ENCODE results near the gene PTPRN2.
"Not testable (repeated sequence)": the region's sequence is repeated elsewhere in the genome, so short reads cannot be mapped to it uniquely, and the experiment has no call there.

Gene PTPRN2

DNA sequence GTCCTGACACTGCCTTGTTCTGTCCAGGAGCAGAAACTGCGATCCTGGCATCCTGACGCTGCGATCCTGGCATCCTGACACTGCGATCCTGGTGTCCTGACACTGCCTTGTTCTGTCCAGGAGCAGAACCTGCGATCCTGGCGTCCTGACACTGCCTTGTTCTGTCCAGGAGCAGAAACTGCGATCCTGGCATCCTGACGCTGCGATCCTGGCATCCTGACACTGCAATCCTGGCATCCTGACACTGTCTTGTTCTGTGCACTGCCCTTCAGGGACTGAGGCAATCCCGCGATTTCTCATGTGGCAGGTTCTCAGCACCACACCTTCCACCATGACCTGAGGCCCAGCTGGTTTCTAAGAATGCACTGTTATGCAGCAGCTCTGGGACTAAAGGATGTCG lies 541.4 kb downstream of the PTPRN2 start:
- not testable (repeated sequence) for DNase-seq (ENCODE audit: low read depth, low spot score); H3K27ac ChIP-seq

DNA sequence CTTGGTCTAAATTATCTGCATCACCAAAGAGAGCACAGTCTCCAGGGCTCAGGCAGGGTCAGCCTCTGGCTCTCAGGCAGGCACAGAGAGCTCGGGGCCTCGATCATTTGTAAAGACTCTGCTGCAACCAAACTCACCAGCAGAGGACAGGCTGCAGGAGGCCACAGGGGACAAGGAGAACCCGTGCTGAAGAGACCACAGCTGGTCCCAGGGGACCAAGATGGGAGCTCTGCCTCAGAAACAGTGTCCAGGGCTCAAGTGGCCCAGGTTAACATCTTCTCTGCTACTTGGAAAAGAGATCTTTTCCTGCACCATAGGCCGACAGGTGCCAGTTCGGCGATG lies 543.2 kb downstream of the PTPRN2 start:
- no peak for DNase-seq (ENCODE audit: low read depth, low spot score)
- no peak overlapping the region for H3K27ac ChIP-seq

DNA sequence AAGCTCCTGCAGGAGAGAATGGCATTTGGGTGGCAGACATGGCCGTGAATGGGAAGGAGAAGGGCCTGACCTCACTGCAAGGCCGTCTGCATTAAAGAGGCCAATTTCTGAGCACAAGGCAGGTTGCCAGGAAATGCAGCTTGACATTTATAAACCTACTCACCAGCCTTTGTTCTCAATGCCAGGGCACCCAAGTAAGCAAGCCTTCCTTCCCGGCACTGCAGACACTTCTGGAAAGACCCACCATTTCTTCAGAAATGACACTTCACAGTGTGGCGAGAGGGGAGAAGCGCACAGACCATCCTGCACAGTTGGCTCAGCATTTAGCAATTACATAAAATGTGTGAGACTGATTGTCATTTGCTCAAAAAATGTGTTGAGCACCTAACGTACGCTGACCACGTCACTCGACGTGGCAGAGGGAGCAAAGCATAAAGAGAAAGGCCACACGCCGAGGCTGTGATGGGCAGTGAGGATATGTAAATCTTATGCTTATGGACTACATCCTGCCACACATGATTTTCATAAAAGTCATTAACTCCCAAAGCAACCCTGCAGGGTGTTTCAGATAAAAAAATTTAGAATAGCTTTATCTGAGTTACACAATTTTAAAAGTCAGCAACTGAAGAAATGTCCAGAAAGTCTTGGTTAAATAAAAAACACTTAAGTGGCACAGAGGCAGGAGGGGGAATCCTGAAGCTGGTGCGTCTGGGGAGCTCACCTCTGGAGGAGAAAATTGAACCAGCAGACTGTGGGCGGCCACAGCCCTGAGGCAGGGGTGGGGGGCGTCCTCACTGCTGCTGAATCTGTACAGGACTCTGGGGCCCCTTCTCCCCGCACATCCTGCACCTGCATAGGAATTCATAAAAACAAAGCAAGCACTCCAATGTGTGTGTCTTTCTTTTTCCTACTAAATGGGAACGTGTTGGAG lies 543.8 kb downstream of the PTPRN2 start:
- H3K27ac ChIP-seq, result no peak overlapping the region
- DNase-seq (ENCODE audit: low read depth, low spot score), result no peak

DNA sequence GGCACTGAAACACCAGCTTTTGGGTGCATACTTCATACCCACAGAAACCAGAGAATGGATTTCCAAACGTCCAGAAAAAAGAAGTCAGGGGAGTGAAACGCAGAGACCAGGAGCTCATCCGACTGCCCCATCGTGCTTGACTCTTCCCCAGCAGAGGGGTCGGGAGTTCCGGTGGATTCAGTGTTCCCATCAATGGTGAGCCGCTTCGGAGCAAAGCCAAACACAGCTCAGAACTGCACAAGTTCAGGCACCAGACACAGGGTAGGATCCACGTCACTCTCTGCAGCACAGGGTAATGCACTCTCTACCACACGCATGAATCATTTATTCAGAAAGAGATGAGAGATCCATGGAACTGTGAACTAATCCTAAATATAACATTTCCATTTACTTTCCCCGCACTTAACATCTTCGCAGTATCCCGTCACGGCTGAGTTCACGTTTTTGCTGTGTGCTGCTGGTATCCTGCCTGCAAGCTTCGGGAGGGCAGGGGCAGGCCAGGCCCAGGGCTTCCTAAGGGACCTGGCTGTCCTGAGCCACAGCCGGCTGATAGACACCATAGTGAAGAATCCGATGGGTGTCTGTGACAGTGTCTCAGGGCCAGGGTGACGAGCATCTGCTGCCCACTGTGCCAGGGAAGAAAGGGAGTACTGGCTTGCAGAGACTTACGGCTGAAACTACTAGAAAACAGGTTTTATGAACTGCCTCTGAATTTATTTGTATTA lies 545.3 kb downstream of the PTPRN2 start:
- H3K27ac ChIP-seq, result no peak overlapping the region
- DNase-seq (ENCODE audit: low read depth, low spot score), result no peak

DNA sequence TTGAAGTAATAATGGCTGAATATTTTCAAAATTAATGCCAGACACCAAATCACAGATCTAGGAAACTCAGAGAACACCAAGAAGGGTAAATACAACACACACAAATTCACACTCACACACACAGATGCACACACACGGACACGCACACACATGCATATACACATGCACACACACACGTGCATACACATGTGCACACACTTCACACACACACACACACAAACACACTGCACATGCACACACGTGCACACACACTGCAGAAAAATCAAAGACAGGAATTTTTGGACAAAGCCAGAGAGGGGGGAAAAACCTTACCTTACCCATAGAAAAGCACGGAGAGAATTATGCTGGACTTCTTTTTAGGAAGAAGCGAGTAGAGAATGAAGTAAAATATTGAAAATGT lies 547.4 kb downstream of the PTPRN2 start:
- H3K27ac ChIP-seq, result no peak overlapping the region
- DNase-seq (ENCODE audit: low read depth, low spot score), result no peak

DNA sequence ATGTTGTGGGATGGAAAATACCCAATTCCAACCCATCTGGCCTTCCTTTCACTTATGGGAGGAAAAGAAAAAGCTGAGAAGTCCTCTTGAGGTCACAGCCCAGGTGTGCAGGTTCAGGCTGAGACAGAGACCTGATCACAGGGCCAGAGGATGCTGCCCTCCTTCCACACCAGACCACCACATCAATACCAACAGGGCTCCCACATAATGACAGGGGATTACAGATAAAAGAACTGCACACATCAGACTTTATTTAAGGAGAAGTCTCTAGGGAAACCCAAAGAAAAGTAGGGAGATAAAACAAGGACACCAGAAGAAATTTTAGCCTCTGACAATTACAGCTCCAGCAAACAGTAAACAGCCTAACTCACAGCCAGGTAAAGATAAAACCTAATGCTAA lies 548.4 kb downstream of the PTPRN2 start:
- DNase-seq (ENCODE audit: low read depth, low spot score), result no peak
- H3K27ac ChIP-seq, result no peak overlapping the region

DNA sequence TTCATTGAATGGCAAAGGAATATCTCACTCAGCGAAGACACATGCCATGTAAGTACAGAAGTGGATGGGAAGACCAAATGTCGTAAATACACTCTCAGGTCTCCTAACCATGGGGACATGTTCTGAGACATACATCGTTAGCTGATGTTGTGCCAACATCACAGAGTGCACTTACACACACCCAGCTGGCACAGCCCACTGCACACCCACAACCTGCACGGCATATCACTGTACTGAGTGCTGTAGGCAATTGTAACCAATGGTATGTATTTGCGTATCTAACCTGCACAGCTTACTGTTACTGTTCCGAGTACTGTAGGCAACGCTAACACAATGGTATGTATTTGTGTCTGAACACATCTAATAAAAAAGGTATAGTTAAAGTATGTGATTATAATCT lies 550.4 kb downstream of the PTPRN2 start:
- no peak for DNase-seq (ENCODE audit: low read depth, low spot score)
- H3K27ac ChIP-seq, result no peak overlapping the region

DNA sequence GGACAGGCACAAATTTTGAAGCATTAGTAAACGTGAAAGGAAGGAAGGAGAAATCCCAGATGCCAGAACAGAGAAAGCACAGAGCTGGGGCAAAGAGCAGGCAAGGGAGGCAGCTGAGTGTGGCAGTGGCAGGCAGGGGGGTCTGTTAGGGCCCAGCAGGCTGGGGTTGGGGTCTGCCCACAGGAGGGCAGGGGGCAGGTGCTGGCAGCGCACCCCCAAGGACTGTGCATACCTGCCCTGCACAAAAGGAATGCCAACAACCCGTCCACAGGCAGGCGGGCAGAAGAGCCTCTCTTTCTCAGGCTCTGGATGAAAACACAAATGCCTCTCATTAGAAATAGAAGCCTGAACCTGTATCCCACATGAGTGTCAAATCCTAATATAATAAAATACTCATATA lies 552.3 kb downstream of the PTPRN2 start:
- DNase-seq (ENCODE audit: low read depth, low spot score), result no peak
- H3K27ac ChIP-seq, result no peak overlapping the region

DNA sequence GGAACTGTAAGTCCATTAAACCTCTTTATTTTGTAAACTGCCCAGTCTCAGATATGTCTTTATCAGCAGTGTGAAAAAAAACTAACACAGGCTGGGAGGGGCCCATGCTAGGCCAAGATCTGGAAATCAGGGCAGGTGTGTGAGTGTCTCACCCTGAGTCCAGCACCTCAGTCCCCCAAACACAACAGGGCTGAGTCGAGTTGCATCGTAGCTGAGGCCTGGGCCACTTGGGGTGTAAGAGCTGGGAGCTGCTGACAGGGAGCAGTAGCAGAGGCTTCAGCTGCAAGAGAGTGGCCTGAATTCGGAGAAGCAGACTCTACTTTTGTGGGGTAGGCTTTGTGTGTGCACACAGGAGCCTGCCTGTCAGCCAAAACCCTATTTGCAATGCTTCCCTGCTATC lies 553.1 kb downstream of the PTPRN2 start:
- DNase-seq (ENCODE audit: low read depth, low spot score), result no peak
- H3K27ac ChIP-seq, result no peak overlapping the region

DNA sequence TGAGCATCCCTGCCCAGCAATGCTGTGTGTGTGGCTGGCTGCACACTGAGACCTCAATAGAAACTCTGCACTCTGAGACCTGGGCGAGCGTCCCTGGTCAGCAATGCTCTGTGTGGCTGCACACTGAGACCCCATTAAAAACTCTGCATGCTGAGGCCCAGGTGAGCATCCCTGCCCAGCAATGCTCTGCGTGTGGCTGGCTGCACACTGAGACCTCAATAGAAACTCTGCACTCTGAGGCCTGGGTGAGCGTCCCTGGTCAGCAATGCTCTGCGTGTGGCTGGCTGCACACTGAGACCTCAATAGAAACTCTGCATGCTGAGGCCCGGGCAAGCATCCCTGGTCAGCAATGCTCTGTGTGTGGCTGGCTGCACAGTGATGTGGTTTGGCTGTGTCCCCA lies 553.7 kb downstream of the PTPRN2 start:
- not testable (repeated sequence) for DNase-seq (ENCODE audit: low read depth, low spot score)

DNA sequence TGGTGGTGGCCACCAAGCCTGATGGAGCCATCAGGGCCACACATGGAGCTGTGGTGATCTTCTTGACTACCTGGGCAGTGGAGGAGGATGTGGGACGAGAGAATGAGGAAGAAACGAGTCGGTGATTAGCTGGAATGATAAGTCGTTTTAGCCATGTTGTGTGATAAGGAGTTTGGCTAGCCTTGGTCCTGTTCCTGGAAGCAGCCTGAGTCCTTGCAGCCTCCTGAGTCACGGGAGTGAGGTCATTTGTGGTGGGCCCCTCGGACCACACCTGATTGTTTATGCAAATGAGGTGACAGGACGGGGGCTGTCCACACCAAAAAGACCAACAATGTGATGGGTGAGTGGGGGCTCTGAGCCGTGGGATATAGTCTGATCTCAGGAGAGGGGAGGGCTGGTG lies 554.4 kb downstream of the PTPRN2 start:
- H3K27ac ChIP-seq, result no peak overlapping the region
- no peak for DNase-seq (ENCODE audit: low read depth, low spot score)

More for the DNA sequence above, 553.7 kb downstream of the PTPRN2 start:
- H3K27ac ChIP-seq, result not testable (repeated sequence)

DNA sequence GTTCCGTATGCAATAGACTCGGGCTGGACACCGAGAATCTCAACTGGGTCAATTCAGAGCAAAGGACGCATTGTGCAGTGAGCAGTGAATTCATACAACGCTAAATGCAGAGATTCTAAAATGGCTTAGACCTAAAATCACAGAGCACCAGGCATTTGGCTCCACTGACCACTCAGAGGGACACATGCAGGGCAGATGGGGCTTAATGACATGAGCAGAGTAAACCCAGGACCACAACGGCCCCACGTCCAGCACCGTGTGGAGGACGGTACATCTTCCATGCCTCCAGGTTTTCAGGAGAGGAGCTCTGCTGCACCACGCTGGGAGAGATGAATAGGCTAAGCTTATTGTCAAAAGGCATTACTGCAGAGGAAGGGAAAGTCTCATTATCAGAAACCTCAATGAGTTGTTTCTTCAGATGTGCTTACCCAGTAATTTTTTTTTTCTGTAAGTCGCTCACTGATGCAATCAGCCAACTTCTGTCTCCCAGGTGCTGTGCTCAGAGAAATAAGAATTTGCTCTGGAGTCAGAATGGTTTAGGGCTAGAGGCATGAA lies 555.0 kb downstream of the PTPRN2 start:
- no peak overlapping the region for H3K27ac ChIP-seq
- DNase-seq (ENCODE audit: low read depth, low spot score), result no peak

DNA sequence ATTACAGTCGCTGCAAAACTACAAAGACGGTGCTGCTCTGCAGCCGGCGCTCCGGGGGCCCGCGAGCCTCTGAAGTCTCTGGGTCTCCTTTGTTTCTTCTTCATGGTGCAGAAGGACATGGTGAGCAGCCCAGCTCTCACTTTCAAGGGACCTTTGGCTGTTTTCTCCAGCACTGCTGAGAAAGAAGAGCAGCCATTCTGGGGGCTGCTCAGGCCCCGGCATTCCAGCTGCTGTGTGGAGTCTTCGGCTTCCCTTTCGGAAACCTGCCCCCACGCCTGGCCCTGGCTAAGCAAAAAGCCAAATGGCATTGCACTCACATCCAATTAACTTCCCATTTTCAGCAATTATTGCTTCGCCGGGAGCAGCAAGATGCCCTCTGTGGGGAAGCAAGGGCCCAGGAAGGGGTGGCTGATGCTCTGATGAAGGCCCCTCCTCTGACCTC lies 555.7 kb downstream of the PTPRN2 start:
- no peak for DNase-seq (ENCODE audit: low read depth, low spot score)

DNA sequence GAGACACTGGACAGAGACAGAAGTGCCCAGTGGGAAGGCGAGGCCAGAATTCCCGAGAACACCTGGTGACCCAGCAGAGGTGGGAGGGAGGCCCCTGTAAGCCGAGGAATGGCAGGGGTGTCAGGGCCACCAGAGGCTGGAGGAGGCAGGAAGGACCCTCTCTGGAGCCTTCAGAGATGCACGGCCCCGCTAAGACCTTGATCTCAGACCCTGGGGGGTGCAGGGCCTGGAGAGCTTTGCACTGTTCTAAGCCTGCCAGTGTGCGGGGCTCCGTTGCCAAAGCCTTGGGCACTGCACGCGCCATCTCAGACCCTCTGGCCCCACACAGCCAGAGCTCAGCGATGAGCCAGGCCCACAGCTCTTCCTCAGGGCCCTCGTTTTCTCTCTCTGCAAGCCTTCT lies 557.1 kb downstream of the PTPRN2 start:
- H3K27ac ChIP-seq, result no peak overlapping the region
- DNase-seq (ENCODE audit: low read depth, low spot score), result no peak

More for the DNA sequence above, 555.7 kb downstream of the PTPRN2 start:
- no peak overlapping the region for H3K27ac ChIP-seq

DNA sequence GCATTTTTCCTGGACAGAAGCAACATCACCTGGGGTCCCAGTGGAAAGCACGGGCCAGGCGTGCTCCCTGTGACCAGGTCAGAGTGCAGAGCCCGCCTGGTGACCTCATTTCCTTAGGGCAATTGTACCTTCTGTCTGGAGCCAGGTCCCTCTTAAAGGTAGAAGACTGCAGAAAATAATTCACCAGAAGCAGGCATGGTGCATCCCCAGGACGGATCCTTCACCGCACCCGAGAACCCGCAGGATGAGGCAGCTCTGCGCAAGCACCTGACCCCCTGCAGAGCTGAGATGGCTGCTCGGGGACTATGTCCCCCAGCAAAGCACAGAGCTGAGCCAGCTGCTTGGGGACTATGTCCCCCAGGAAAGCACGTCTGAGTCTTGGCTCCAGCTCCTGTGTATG lies 557.6 kb downstream of the PTPRN2 start:
- no peak overlapping the region for H3K27ac ChIP-seq
- DNase-seq (ENCODE audit: low read depth, low spot score), result no peak

DNA sequence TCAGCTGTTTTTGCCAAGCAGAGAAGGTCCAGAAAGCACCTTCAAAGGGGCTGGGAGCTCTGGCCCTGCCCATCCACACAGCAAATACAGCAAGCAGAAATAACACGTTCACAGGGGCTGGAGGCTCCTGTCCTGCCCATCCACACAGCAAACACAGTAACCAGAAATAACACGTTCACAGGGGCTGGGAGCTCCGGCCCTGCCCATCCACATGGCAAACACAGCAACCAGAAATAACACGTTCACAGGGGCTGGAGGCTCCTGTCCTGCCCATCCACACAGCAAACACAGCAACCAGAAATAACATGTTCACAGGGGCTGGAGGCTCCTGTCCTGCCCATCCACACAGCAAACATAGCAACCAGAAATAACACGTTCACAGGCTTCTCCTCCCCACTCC lies 558.1 kb downstream of the PTPRN2 start:
- no peak overlapping the region for H3K27ac ChIP-seq
- DNase-seq (ENCODE audit: low read depth, low spot score), result no peak

DNA sequence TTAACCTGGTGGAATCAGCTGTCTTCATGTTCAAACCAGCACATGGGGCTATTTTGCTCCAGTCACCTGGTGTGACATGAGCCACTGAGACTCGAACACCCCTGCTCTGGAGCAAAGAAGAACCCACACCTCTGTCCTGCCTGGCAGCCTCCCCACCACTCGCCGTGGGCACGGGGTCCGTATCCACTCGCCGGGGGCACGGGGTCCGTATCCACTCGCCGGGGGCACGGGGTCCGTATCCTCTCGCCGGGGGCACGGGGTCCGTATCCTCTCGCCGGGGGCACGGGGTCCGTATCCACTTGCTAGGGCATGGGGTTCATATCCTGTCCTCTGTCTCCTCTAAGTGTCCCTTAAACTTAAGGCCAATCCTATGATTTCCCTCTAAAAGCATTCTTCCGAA lies 558.7 kb downstream of the PTPRN2 start:
- H3K27ac ChIP-seq, result no peak overlapping the region
- DNase-seq (ENCODE audit: low read depth, low spot score), result no peak

DNA sequence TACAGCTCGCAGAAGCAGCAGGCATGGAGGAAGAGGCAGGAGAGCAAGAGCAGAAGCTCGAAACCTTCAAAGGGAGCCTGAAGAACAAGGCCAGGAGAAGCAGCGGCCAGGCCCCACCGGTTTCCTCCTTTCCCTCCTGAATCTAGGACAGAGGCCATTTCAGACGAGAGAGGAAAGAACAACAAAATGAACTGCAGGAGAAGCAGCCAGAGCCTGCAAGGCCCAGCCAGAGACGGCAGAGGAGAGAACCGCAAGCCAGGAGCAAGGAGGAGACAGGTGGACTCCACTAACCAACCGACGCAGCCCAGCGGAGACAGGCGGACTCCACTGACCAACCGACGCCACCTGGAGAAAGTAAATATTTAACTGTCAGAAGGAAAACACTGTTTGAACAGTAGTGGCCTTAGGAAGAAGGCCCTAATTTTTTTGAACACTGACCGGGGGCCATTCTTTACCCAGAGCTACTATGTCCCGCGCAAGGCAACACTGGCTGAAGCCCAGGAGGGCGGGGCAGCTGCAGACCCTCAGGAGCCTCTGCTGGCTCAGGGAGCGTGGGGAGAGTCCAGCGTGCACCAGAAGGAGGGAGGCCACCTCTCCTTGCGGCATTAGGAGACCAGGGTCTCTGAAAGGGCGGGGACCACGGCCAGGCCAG lies 559.2 kb downstream of the PTPRN2 start:
- no peak for DNase-seq (ENCODE audit: low read depth, low spot score)
- H3K27ac ChIP-seq, result no peak overlapping the region

DNA sequence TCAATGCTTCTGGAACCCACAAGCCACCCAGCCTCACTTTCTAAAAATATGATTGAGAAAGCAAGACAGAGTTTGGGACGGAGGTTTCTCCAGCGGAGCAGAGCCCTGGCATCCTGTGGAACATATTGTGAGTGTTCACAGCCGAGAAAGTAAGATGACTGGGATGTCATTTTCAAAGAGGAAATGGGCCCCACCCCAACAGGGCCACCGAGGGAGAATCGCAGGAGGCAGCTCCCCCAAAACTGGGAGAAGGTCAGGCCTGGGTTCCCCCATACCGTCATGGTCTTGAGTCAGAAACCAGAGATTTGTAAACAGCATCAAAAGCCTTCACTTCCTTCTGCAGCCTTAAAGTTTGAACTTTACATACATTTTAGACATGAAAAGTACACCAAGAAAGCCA lies 560.0 kb downstream of the PTPRN2 start:
- no peak overlapping the region for H3K27ac ChIP-seq
- no peak for DNase-seq (ENCODE audit: low read depth, low spot score)

DNA sequence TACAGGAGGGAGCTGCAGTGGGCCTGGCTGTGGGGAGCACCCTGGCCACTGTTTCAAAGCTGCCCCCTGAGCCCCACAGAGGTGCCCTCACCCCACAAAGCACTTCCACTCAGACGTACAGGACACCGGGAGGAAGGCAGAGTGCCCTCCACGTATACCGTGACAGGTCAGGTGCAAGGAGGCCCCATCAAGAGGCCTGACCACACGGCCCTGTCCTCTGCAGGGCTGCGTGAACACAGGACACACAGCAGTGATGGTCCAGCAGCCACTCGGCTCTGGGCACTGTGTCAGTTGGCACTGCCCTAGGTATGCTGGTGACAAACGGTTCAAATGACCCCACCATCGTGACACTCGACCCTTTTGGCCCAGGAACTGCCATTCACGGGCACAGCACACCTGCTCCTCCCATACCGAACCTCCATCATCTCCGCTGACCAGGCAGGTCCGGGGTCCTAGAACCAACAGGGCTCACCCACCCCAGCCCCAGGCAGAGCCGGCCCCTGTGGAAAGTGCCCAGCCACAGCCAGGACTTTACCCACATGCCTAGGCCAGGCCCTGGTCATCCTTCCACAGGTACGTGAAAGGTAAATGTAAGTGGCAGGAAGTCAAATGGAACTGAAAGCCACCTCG lies 560.9 kb downstream of the PTPRN2 start:
- no peak for DNase-seq (ENCODE audit: low read depth, low spot score)
- no peak overlapping the region for H3K27ac ChIP-seq

Data from epithelial cell of prostate (primary cell).